Effector CD4-positive, alpha-beta T cell (primary cell): ENCODE results near the gene SLC6A3.
"Not testable (repeated sequence)": the region's sequence is repeated elsewhere in the genome, so short reads cannot be mapped to it uniquely, and the experiment has no call there.

Source experiments
- DNase-seq: peaks from one replicate; pipeline ENCODE4 v3.0.0-alpha.2; 2020

The SLC6A3 gene

DNA sequence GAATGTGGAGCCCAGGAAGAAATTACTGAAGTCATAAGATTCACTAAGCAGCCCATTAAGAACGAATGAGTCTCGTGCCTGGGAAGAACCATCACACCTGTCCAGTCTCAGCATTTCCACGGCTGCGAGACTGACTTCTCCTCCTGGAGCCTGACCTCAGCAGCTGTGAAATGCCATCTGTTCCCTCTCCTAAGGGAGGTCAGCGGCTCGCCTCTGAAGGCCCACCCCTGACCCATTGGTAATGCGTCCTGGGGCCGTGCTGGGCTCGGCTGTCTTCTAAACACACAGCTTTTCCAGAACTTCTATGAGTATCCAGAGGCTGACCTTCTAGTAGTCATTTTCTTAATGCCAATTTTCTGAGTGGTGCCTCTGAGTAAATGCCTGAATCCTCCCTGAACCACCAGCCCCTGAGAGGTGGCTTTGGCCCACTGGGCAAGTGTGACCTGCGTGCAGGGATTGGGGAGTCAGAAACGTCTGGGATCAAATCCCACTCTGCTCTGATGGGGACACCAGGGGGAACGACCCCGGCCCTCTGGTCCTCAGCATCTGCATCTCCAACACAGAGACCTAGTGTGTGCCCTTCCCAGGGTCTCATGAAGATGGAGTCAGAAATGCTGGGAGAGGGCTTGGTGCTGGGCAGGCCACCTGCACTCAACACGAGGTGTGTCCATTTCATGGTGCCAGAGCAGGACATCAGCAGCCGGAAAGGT is 5.7 kb downstream of the SLC6A3 start:
- no peak for DNase-seq

DNA sequence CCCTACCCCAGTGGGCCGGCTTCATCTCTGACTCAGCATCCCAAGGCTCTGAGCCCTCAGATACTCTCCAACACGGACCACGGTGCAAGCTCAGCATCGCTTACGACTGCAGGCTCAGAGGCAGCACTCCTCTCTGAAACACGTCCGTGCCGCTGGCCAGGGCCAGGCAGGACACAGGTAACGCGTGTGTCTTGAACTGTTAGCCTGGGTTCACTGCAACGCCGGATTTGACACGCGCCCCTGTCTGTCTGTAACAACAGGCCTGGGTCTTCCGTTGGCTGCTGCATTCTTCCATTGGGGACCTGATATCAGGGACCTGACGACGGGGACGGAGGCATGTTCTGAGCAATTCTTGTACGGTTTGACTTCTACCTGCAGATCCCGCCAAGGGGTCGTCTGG is 6.4 kb downstream of the SLC6A3 start:
- no peak for DNase-seq

DNA sequence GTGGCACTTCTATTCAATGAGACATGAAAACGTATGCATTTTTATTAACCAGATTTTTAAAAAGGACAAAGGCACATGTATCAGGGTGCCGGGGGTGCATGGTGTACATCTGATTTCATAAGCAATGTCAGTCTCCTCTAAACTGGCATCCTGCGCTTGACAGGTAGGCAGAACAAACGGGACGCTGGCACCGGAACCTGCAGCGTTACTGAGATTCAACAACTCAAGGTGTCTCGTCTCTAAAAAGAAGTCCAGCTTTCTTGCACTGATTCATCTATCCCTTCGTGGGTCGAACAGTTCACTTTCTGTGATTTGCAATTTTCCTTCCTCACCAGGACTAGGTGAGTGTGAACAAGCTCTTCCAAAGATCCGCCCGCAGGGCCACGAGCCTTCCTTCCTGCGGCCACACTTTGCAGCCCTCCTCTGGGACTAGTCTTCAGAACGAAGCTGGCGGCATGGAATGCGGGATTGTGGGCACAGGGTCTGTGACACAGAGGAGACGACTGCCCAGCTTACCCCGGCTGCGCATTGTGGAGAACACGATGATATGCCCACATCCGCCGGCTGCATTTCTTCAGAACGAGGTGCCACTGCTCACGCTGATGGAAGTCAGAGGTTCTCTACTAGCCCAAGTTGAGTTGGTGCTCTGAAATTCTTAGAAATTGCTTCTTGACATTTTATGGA is 7.2 kb downstream of the SLC6A3 start:
- DNase-seq: no peak

DNA sequence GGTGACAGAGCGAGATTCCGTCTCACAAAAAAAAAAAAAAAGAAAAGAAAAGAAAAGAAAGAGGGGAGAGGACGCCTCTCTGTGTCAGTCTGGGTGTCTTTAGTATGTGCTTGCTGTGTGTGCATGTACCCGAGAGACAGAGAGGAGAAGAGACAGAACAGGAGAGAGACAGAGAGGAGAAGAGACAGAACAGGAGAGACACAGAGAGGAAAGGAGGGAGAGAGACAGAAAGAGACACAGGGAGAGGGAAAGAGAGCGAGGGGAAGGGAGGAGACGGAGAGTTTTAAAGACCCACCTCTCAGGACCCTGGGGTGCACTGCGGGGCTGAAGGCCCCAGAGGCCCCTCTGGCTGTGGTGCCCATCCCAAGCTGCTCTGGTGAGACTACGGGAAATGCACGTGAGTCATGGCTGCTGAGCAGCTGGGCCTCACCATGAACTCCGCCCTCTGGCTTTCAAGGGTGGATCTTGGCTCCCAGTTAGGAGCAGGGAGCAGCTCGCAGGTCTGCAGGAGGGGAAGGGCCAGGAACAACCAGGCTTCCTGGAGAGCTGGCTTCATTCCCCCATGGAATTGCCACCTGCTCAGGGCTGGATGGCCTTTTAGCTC is 7.9 kb downstream of the SLC6A3 start:
- DNase-seq: no peak

DNA sequence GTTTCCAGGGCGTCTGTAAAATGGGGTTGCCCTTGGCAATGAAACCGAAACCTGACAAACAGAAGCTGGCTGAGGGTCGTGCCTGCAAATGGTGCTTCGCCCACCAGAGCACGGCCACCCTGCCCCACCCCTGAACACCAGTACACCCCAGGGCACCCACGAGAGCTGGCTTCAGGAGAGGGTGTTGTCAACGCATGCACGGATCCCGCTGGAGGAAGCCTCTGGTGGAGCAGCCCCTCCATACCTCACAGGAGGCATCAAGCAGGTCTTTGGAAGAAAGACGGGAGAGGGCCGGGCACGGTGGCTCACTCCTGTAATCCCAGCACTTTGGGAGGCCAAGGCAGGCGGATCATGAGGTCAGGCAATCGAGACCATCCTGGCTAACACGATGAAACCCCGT is 8.6 kb downstream of the SLC6A3 start:
- DNase-seq: no peak

DNA sequence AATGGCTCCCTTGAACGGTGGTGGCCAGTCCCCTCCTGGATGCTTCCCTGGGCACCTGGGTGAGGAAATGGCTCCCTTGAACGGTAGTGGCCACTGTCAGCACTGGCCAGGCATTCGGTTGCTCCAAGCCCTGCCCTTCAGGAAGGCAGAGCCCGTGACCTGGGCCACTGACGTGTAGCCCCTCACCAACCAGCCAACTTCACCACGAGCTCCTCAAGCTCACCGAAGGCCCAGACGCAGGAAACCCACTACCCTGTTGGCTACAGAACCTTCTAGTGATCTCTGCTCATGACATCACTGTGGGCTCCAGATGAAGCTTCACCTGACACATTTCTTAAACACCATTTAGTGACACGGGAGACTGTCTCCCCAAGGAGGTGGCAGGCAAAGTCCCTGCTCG is 9.2 kb downstream of the SLC6A3 start:
- no peak for DNase-seq

DNA sequence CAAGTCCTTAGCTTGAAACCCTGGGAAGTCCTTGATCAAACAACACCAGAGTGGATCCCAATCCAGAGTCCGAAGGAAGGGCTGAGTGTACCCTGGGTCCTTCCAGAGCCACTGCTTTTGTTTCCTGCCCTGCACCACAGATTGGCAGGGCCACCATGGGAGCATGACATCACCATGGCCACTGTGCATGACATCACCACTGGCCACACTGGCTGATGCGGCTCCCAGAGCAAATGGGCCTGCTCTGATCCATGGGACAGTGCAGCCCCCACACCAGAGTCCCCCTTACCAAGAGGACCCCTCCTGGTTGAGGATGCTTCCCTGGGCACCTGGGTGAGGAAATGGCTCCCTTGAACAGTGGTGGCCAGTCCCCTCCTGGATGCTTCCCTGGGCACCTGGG is 9.9 kb downstream of the SLC6A3 start:
- DNase-seq: no peak

DNA sequence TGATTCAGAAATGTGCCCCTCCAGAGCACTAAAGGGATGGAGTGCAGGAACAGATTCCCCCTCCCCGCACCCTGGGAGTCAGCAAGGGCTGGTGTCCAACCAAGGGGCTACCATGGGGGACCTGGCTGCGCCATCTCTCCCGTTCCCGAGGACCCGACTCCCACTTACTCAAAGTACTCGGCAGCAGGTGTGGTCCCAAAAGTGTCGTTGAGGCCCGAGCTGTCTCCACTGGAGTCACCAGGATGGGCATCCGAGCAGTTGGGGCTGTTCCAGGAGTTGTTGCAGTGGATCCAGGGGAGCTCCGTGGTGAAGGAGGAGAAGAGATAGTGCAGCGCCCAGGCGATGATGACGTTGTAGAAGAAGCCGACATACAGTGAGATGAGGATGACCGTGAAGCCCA is 12.9 kb downstream of the SLC6A3 start:
- DNase-seq: no peak

DNA sequence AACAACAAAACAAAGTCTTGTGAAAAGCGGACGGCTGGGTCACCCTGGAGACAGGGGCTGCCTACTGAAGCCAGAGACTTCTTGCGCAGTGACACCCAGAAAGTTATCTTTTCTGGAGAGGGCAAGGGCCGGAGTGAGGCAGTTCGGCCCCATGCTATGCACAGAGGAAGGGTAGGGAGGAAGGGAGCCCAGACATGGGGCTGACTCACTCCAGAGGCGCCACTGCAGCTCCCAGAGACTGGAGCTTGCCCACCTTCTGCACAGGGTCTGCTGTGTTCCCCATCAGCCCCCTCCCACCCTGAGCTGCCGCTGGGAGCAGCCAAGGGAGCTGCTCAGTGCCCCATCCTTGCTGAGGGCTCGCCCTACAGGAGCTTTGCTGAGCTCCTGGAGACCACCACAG is 13.3 kb downstream of the SLC6A3 start:
- no peak for DNase-seq

DNA sequence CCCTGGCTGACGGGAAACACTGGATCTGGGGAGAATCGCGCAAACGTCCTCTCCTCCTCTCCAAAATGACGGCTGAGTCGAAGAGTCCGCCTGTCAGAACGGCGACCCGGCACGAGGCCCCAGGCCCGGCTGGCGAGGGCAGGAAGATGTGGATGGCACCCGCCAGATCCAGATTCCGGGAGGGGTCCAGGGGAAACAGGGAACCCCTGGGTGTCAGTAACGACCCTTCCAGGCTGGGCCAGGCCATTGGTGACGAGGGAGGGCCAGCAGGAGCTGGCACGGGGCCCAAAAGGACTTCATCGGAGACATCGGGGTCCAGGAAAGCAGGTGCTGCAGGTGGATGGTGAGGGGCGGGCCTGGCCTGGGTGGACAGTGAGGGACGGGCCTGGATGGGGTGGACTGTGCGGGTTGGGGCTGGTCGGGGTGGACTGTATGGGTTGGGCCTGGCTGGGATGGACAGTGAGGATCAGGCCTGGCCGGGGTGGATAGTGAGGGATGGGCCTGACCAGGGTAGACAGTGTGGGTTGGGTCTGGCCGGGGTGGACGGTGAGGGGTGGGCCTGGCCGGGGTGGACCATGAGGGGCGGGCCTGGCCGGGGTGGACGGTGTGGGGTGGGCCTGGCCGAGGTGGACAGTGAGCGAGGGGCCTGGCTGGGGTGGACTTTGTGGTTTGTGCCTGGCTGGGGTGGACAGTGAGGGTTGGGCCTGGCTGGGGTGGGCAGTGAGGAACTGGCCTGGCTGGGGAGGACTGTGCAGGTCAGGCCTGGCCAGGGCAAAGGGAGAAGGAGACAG is 14.0 kb downstream of the SLC6A3 start:
- no peak for DNase-seq

DNA sequence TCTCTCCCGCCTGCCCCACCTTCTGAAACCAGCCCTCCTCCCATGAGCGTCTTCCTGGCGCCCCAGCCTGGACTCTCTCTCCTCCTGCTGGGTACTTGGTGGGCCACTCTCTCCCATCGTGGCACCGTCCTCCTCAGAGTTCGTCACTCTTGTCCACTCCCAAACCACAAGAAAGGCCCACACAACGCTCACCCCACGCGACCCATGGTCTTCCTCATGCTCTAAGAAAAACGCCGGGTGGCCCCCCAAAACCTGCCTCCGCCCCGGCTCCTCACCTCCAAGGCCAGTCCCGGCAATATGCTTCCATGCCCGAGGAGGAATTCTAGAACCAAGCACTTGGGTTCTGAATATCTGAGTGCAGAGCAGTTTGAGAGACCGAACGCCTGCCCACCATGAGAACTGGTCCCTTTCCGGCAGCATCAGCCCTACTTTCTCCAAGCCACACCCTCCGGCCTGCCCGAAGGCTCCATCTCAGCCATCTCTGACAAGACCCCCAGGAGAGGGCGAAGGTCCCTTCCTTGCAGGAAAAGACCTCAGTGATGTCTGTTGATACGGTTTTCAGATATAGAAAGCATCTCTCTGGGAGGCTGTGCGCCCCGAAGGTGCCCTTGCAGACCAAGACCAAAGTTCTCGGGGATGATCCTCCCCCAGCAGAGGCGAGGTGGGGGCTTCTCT is 15.0 kb downstream of the SLC6A3 start:
- DNase-seq: no peak

DNA sequence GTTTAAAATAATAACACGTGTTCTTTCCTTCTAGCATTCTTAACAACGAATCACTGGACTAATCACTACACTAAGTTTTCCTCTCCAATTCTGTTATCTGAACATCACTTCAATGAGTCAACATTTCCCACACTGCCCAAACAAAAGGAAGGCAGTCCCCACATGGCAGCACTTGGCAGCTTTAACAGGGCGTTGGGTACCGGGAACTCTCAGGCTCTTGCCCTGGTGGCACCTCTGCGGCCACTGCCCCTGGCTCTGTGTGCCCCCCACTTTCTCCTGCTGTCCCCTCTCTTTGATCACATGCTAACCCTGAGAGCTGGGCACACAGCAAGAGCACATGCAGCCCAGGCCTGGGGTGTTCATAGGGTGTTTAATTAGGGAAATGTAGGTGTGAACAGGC is 15.7 kb downstream of the SLC6A3 start:
- no peak for DNase-seq

DNA sequence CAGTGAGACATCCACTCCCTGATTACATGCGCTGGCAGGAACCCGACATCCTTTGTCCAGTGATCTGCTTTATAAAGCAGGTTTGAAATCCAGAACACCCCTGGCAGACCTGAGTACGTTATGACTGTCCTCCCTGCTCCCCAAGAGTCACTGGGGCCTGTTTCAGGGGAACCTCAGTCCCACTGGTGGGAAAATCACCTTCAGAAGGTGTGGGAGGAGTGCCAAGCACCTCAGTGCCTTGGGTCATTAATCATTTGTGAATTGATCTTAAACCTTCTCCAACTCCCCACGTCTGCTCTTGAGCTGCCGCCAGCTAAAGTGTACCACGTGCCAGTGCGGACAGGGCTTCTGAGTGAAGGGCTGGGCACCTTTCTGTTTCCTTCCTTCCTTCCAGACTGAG is 16.2 kb downstream of the SLC6A3 start:
- no peak for DNase-seq

DNA sequence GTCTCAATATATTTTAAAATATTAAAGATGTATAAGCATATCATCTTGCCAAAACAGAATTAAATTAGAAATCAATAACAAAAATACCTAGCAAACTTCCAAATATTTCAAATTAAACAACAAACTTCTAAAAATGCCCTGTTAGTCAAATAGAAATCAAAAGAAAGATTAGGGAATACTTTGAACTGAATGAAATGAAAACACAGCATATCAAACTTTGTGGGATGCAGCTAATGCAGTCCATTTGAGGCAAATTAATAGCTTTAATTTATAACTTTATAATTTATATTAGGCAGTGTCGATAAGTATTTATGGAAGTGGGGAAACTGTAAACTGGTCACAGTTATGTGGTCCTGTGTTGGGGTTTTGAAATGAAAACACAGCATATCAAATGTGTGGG is 17.1 kb downstream of the SLC6A3 start:
- no peak for DNase-seq

DNA sequence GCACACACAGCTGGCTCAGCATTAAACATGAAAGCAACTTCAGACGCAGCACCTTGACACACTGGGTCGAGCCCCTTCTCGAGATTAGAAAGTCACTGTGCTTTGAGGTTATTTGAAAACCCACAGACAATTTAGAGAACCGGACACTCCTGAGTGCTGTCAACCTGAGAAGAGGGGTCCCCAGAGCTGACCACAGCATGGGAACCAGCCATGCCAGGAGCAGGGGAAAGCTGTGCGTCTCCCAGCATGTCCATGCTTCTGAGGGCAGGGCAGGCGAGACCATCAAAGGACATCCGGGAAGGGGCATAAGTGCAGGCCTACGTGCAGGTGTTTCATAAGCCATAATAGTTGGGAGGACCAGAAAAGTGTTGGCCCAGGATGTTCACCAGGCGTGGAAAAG is 20.5 kb downstream of the SLC6A3 start:
- no peak for DNase-seq

DNA sequence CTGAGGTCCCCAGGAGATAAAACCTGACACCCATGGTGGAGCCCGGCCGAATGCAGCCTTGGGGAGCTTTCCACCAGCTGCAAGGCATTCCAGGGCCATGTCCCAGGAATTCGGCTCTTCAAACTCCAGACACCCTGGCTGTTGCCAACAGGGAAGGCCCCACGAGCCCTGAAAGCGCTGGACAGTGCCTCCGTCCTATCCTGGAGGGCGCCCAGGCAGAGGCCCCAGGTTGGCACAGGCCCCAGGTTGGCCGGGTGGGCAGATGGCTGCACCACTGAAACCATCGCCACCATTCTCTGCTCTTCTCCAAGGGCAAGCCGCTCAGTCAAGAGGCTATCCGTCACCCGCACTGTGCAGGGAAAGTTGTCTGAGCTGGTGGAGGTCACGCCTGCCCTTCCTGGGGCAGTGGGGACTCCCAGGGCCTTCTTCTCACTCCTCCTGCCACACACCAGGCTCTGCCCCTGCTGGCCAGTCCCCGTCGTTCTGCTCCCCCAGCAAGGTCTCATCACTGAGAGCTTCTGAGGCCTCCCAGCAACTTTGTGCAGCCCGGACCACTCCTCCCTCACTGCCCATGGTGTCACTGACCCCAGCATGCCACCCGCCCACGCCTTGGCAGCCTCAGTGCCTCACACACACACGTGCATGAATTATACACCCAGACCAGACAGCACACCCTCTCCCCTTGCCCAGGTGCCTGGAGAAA is 21.2 kb downstream of the SLC6A3 start:
- DNase-seq: no peak

DNA sequence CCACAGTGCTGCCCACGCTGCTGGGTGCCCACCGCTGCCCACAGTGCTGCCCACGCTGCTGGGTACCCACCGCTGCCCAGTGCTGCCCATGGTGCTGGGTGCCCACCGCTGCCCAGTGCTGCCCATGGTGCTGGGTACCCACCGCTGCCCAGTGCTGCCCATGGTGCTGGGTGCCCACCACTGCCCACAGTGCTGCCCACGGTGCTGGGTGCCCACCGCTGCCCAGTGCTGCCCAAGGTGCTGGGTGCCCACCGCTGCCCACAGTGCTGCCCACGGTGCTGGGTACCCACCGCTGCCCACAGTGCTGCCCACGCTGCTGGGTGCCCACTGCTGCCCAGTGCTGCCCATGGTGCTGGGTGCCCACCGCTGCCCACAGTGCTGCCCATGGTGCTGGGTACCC is 22.7 kb downstream of the SLC6A3 start:
- not testable (repeated sequence) for DNase-seq

DNA sequence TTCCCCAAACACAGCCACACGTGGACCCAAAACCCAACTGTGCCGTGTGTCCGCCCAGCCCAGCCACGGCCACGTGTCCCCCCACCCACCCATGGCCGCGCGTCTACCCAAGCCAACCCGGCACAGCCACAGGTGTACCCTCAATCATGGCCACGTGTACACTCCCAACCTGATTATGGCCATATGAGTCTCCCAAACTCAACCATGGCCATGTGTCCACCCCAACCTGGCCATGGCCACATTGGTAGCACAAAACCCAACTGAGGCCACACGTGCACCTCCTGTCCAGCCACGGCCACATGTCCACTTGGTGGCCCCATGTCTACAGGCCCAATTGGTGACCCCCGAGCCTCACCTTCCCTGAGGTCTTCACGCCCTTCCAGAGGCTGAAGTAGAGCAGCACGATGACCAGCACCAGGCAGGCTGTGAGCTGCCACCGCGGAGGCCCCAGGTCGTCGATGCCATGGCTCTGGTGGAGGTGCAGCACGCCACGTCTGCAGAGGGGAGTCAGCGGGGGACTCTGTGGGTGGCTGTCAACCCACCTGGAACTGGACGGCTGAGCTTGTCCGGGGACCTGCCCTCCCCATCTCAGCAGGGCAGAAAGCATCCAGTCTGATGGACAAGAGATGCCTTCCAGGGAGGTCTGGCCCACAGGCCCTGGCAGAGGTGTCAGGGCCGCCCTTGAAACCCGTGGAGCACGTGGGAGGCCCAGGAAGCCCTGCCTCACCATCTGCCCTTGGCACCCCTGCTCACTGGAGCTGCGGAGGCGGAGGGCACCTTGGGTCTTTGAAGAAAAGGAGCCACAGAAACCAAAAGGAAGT is 23.5 kb downstream of the SLC6A3 start:
- DNase-seq: no peak

DNA sequence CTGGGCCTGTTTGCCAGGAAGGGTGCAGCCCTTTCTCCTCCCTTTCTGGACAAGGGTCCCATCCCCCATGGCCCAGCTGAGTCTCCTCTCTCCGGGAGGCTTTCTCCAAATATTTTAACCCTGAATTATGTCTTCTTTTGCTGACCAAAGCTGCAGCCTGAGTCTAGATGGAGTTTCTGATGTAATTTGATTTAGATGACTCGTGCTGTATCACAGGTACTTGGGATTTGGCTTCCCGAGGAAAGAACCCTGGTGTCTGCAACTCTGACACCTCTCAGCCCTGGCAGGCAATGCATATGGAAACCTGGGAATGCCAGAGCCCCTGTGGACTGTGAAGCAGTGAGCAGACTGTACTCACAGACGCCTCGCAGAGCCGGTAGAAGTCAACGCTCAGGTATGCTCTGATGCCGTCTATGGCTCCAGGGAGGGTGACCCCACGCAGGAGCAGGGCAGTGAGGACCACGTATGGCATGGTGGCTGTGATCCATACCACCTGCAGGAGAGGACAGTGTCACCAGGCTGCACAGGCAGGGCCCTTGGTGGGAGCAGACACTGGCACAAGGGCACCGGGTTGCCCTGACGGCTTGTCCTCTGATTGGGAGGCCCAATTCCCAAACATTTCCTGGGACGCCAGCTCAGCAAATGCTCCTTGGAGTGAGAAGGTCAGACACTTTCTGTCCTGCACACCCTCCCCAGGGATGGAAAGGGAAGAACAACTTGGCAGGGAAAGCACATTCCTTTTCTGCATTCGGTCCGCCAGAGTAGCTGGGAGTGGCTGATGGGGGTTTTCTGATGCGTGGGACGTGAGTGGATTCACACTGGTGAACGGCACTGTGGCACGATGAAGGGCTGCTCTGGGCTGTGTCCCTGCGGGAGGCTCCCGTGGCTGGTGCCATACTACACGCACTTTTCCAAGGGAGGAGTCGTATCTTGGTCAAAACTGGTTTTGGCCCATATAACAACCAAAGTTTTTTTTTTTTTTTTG is 24.7 kb downstream of the SLC6A3 start:
- DNase-seq: no peak
